ENCODE data around the gene ATP6V0D1. TPM values are rescaled to one million over a fixed set of nuclear protein-coding genes. Genes with fewer than 3 reads are reported as not detected.
A peak's percentile ranks its signal among the peaks of the same experiment; 100 is the strongest.

The ATP6V0D1 gene
- total RNA-seq, 2 donors from 2014 or later: 53.7 to 102 TPM

- intact Hi-C loops (cut with DNase I): no loop called here
Measured at GRCh38 chr16:67504031-67505021, 23.4 kb upstream of the ATP6V0D1 start.

GRCh38 chr16:67499106-67499505, 18.1 kb upstream of the ATP6V0D1 start:
- Histone ChIP-seq H3K36me3 (replicated peaks in 1 of 2; ENCODE audit: insufficient read depth in 1 of 2, low read depth in 2 of 2) (no peaks in the 10 kb centered on the region), H3K27me3 (no peaks in the 10 kb centered on the region), H3K4me1 (no peaks in the 10 kb centered on the region), H3K27ac (no peak overlapping the region), H3K9me3 (no peaks in the 10 kb centered on the region), H3K4me3 (no peak overlapping the region)
- intact Hi-C loops (cut with DNase I): no loop called here
- no peak for TF ChIP-seq CTCF (IDR thresholded peaks at IDR 0.05)
- TF ChIP-seq POLR2A (IDR thresholded peaks at IDR 0.05): no peak
- 82 to 94% methylated on average over 4 of the region's 4 CpGs for WGBS, 2 donors
- DNase-seq: no peak
- no peak for ATAC-seq

More at GRCh38 chr16:67504031-67505021, 23.4 kb upstream of the ATP6V0D1 start:
- no peak overlapping the region for H3K4me3 ChIP-seq
- ATAC-seq (no peak), DNase-seq (peak in 1 of 4 donors; percentile 52)
- H3K27me3 ChIP-seq: no peaks in the 10 kb centered on the region
- H3K27ac ChIP-seq: peak overlapping the region in 1 of 4 donors; percentile 19
- no peaks in the 10 kb centered on the region for H3K4me1 ChIP-seq
- no peaks in the 10 kb centered on the region for H3K36me3 ChIP-seq (replicated peaks in 1 of 2; ENCODE audit: insufficient read depth in 1 of 2, low read depth in 2 of 2)
- H3K9me3 ChIP-seq: no peaks in the 10 kb centered on the region
- WGBS, 2 donors: 70 to 80% methylated on average over 9 of the region's 9 CpGs
- TF ChIP-seq CTCF (IDR thresholded peaks at IDR 0.05) (no peak), POLR2A (IDR thresholded peaks at IDR 0.05) (no peak)

GRCh38 chr16:67490335-67491096, 9.6 kb upstream of the ATP6V0D1 start:
- H3K4me1 ChIP-seq: peaks cover 15% of the 10 kb centered on the region
- intact Hi-C loops (cut with DNase I): no loop called here

More at GRCh38 chr16:67490335-67491096, 9.6 kb upstream of the ATP6V0D1 start:
- Histone ChIP-seq H3K9me3 (no peaks in the 10 kb centered on the region), H3K27ac (peak overlapping the region in 2 of 4 donors; percentile 16 to 60), H3K27me3 (no peaks in the 10 kb centered on the region), H3K4me3 (no peak overlapping the region), H3K36me3 (replicated peaks in 1 of 2; ENCODE audit: insufficient read depth in 1 of 2, low read depth in 2 of 2) (no peaks in the 10 kb centered on the region)
- ATAC-seq (no peak), DNase-seq (no peak)
- WGBS, 2 donors: 81 to 91% methylated on average over 6 to 8 of the region's 8 CpGs
- TF ChIP-seq CTCF (IDR thresholded peaks at IDR 0.05) (no peak), POLR2A (IDR thresholded peaks at IDR 0.05) (no peak)
